H1 (cell line): Measurements from ENCODE around the gene POPDC3. TPM values are rescaled to one million over a fixed set of nuclear protein-coding genes. Genes with fewer than 3 reads are reported as not detected.

Experiments used
- CTCF ChIA-PET: fragments of 300-600 bp; sonication (Branson Sonifier 250); formaldehyde crosslinking; loops from one replicate; lab custom pipeline; 2021; ENCODE audit not compliant: partially characterized antibody; lab: Charles Lee
- POLR2A ChIA-PET: fragments of 300-600 bp; sonication (Branson Sonifier 250); formaldehyde crosslinking; loops from one replicate; lab custom pipeline; 2021; ENCODE audit warnings: inconsistent platforms; ENCODE audit not compliant: partially characterized antibody; lab: Charles Lee
- DNase-seq, 2 experiments: peaks; one replicate each; pipeline versions ENCODE4 v3.0.0 to v3.0.0-alpha.2; 2010 to 2022; ENCODE audit warnings: low spot score in 2 of 2, low read depth in 1 of 2, mixed read lengths in 1 of 2
- FAIRE-seq: peaks from 2 replicates; lab custom pipeline; 2011; peaks lifted over from hg19 to GRCh38; lab: Jason Lieb, UNC
- H2AFZ ChIP-seq: 2 replicates; pipeline ENCODE4 v1.8.1; 2012; ENCODE audit warnings: low read length, inconsistent platforms
- H2AK5ac ChIP-seq: 2 replicates; pipeline ENCODE4 v1.6.1; 2013; ENCODE audit warnings: low read depth, low read length
- H2BK120ac ChIP-seq: replicated peaks from 2 replicates; pipeline ENCODE3; 2013; ENCODE audit warnings: low read depth, low read length, inconsistent platforms
- H2BK12ac ChIP-seq: 2 replicates; pipeline ENCODE4 v1.6.1; 2013; ENCODE audit warnings: low read depth, low read length
- H2BK15ac ChIP-seq: 2 replicates; pipeline ENCODE4 v1.6.1; 2013; ENCODE audit warnings: low read length
- H2BK20ac ChIP-seq: 2 replicates; pipeline ENCODE4 v1.6.1; 2013; ENCODE audit warnings: low read length
- H2BK5ac ChIP-seq: 2 replicates; pipeline ENCODE4 v1.6.1; 2013; ENCODE audit warnings: low read depth, low read length
- H3K14ac ChIP-seq: 2 replicates; pipeline ENCODE4 v1.6.1; 2013; ENCODE audit warnings: inconsistent platforms; ENCODE audit not compliant: insufficient read length
- H3K18ac ChIP-seq: 2 replicates; pipeline ENCODE4 v1.6.1; 2013; ENCODE audit warnings: low read length; ENCODE audit errors: extremely low read depth
- H3K23ac ChIP-seq: 2 replicates; pipeline ENCODE4 v1.6.1; 2013; ENCODE audit warnings: inconsistent platforms; ENCODE audit not compliant: insufficient read length
- H3K23me2 ChIP-seq: 2 replicates; pipeline ENCODE4 v1.6.1; 2013; ENCODE audit warnings: low read depth, low read length
- H3K27ac ChIP-seq: 2 replicates; pipeline ENCODE4 v1.6.1; 2011; ENCODE audit warnings: low read depth, low read length, inconsistent platforms
- H3K27me3 ChIP-seq, 4 experiments: replicated peaks in 1 of 4; 1 replicate in 1 of 4; 2 replicates in 3 of 4; pipeline versions ENCODE4 v1.6.1 to v1.8.1; 2011 to 2013; ENCODE audit warnings: low read length in 3 of 4, mild to moderate bottlenecking in 3 of 4, inconsistent platforms in 2 of 4, mixed read lengths in 2 of 4, moderate library complexity in 1 of 4; ENCODE audit not compliant: control insufficient read depth in 3 of 4, insufficient read depth in 3 of 4; ENCODE audit errors: extremely low read depth in 1 of 4
- H3K36me3 ChIP-seq, 4 experiments: 2 replicates each; pipeline versions ENCODE4 v1.6.1 to v1.8.1; 2011 to 2013; ENCODE audit warnings: mild to moderate bottlenecking in 4 of 4, low read length in 3 of 4, moderate library complexity in 2 of 4, control low read depth in 1 of 4, inconsistent platforms in 1 of 4; ENCODE audit not compliant: insufficient read depth in 4 of 4, control insufficient read depth in 2 of 4
- H3K4ac ChIP-seq: replicated peaks from 2 replicates; pipeline ENCODE3; 2013; ENCODE audit warnings: low read length, low read depth, mixed read lengths, inconsistent platforms; ENCODE audit not compliant: insufficient read length
- H3K4me1 ChIP-seq, 4 experiments: replicated peaks in 1 of 4; 1 replicate in 1 of 4; 2 replicates in 3 of 4; pipeline versions ENCODE4 v1.6.1 to v1.8.1; 2011 to 2013; ENCODE audit warnings: low read length in 3 of 4, inconsistent platforms in 2 of 4, mixed read lengths in 1 of 4; ENCODE audit not compliant: insufficient read depth in 4 of 4, control insufficient read depth in 3 of 4
- H3K4me2 ChIP-seq, 2 experiments: 2 replicates each; pipeline versions ENCODE4 v1.6.1 to v1.8.1; 2011 to 2013; ENCODE audit warnings: low read depth in 2 of 2, low read length in 2 of 2, control low read depth in 1 of 2, inconsistent platforms in 1 of 2, mild to moderate bottlenecking in 1 of 2; ENCODE audit not compliant: insufficient read depth in 1 of 2
- H3K4me3 ChIP-seq, 4 experiments: fragments of 200-600, 300-600 bp in 1 of 4; sonication (generic), shearing (Covaris generic), sonication (Bioruptor Twin) in 1 of 4; 2 replicates each; pipeline versions ENCODE4 v1.5.1 to v1.8.1; 2011 to 2016; ENCODE audit warnings: low read length in 4 of 4, low read depth in 3 of 4, control low read depth in 2 of 4, inconsistent platforms in 2 of 4, mild to moderate bottlenecking in 2 of 4, mixed read lengths in 1 of 4, moderate library complexity in 1 of 4; ENCODE audit not compliant: insufficient read depth in 2 of 4; ENCODE audit errors: extremely low read depth in 1 of 4
- H3K56ac ChIP-seq: replicated peaks from 2 replicates; pipeline ENCODE3; 2013; ENCODE audit warnings: low read depth, mild to moderate bottlenecking, mixed read lengths, low read length, inconsistent platforms; ENCODE audit not compliant: insufficient read length
- H3K79me1 ChIP-seq: 2 replicates; pipeline ENCODE4 v1.6.1; 2013; ENCODE audit warnings: low read depth, low read length, control low read depth
- H3K79me2 ChIP-seq, 2 experiments: 2 replicates each; pipeline versions ENCODE4 v1.6.1 to v1.8.1; 2012 to 2013; ENCODE audit warnings: low read length in 2 of 2, mild to moderate bottlenecking in 2 of 2, inconsistent platforms in 1 of 2; ENCODE audit not compliant: insufficient read depth in 2 of 2, control insufficient read depth in 1 of 2
- H3K9ac ChIP-seq, 4 experiments: replicated peaks in 1 of 4; 1 replicate in 1 of 4; 2 replicates in 3 of 4; pipeline versions ENCODE4 v1.6.1 to v1.8.1; 2011 to 2013; ENCODE audit warnings: low read depth in 3 of 4, low read length in 3 of 4, control low read depth in 2 of 4, mild to moderate bottlenecking in 2 of 4, moderate library complexity in 2 of 4, inconsistent platforms in 1 of 4; ENCODE audit errors: extremely low read depth in 1 of 4
- H3K9me3 ChIP-seq, 2 experiments: 2 replicates each; pipeline versions ENCODE4 v1.6.1 to v1.8.1; 2012 to 2013; ENCODE audit warnings: mild to moderate bottlenecking in 2 of 2, moderate library complexity in 2 of 2, control low read depth in 1 of 2, inconsistent platforms in 1 of 2, low read depth in 1 of 2, low read length in 1 of 2, mixed read lengths in 1 of 2; ENCODE audit not compliant: insufficient read depth in 2 of 2
- H4K20me1 ChIP-seq, 2 experiments: replicated peaks in 1 of 2; 2 replicates each; pipeline versions ENCODE3 to v1.8.1; 2011 to 2013; ENCODE audit warnings: inconsistent platforms in 2 of 2, low read length in 2 of 2, mild to moderate bottlenecking in 1 of 2; ENCODE audit not compliant: insufficient read depth in 2 of 2, control insufficient read depth in 1 of 2
- H4K5ac ChIP-seq: 2 replicates; pipeline ENCODE4 v1.6.1; 2013; ENCODE audit warnings: low read length, low read depth, mixed read lengths, inconsistent platforms; ENCODE audit not compliant: insufficient read length
- H4K8ac ChIP-seq: 2 replicates; pipeline ENCODE4 v1.8.0; 2013; ENCODE audit warnings: mild to moderate bottlenecking, moderate library complexity, low read length, inconsistent platforms; ENCODE audit not compliant: insufficient read depth; ENCODE audit errors: extremely low read depth
- H4K91ac ChIP-seq: replicated peaks from 2 replicates; pipeline ENCODE3; 2013; ENCODE audit warnings: low read length, mixed read lengths, inconsistent platforms; ENCODE audit not compliant: insufficient read length
- ASH2L ChIP-seq: fragments of 200-600, 300-600 bp; sonication (generic); IDR thresholded peaks from one replicate; pipeline ENCODE4 v1.7.1; 2017; ENCODE audit warnings: low read length
- BACH1 ChIP-seq: IDR thresholded peaks from 2 replicates; pipeline ENCODE4 v1.6.1; 2012; ENCODE audit warnings: low read length, improper control_type of control experiment
- CTCF ChIP-seq, 3 experiments: IDR thresholded peaks; 1 replicate in 2 of 3; 2 replicates in 1 of 3; pipeline versions ENCODE4 v1.5.1 to v1.6.1; 2011; ENCODE audit warnings: low read length in 3 of 3, mild to moderate bottlenecking in 3 of 3, inconsistent platforms in 2 of 3, low read depth in 1 of 3, moderate library complexity in 1 of 3; ENCODE audit not compliant: insufficient read depth in 1 of 3; ENCODE audit errors: control extremely low read depth in 1 of 3
- E2F6 ChIP-seq: IDR thresholded peaks from 2 replicates; pipeline ENCODE4 v1.6.1; 2012; ENCODE audit warnings: inconsistent platforms
- RBBP5 ChIP-seq: IDR thresholded peaks from 2 replicates; pipeline ENCODE4 v1.7.1; 2012; ENCODE audit warnings: low read depth, mild to moderate bottlenecking, inconsistent platforms, low read length, moderate library complexity, borderline replicate concordance
- RNF2 ChIP-seq: fragments of 200-900, 300-1000 bp; sonication (generic); IDR thresholded peaks from 2 replicates; pipeline ENCODE4 v1.7.1; 2016; ENCODE audit warnings: borderline replicate concordance, low read depth, mild to moderate bottlenecking, antibody characterized with exemption, low read length; ENCODE audit not compliant: poor library complexity, severe bottlenecking; ENCODE audit errors: missing control alignments
- SUZ12 ChIP-seq: fragments of 200-600 bp; sonication (generic); IDR thresholded peaks from 2 replicates; pipeline ENCODE4 v1.6.1; 2012; ENCODE audit warnings: mild to moderate bottlenecking, inconsistent platforms, low read length, moderate library complexity, mixed read lengths
- WGBS, 2 experiments: shearing (Covaris generic) in 1 of 2; methylation state at CpG; one replicate each; pipeline versions ENCODE4 v1.1.6 to v1.1.7; 2013 to 2015; ENCODE audit warnings: low lambda C conversion rate in 2 of 2, mixed read lengths in 2 of 2, inconsistent platforms in 1 of 2, low coverage in 1 of 2, missing lambda C conversion rate in 1 of 2; ENCODE audit not compliant: insufficient replicate concordance in 2 of 2, insufficient coverage in 1 of 2, insufficient read length in 1 of 2; ENCODE audit errors: extremely low coverage in 1 of 2, missing lambda C conversion rate in 1 of 2; 5-methylcytosine and 5-hydroxymethylcytosine counted together
- polyA plus RNA-seq, 7 experiments: library from polyadenylated mRNA; depleted of rRNA in 3 of 7; stranded (reverse) in 5 of 7; unstranded in 2 of 7; fragments of >200 nt in 5 of 7; fragments of 200-250 nt in 2 of 7; gene quantifications; 1 replicate in 5 of 7; 2 replicates in 1 of 7; 4 replicates in 1 of 7; pipeline versions ENCODE4 v1.2.1 to v1.2.3, GENCODE V29; 2011 to 2013; ENCODE audit warnings: missing spikeins in 2 of 7, mixed read lengths in 2 of 7
- total RNA-seq: library from RNA; stranded (reverse); fragmentation: NEBNext Ultra II Directional; extraction: Animal tissue kit (Norgen Biotek cat#: 25700); gene quantifications from 2 replicates; pipeline ENCODE4 v1.2.1, GENCODE V29; 2021

The POPDC3 gene
- total and polyA plus RNA-seq, 2 of the 8 experiments (the other 6 are each of a cell fraction or from before 2014, with no cell fraction given), result 3.7 to 6.5 TPM

GRCh38 chr6:105137388-105137787, 42.4 kb downstream of the POPDC3 start:
- Histone ChIP-seq H2AFZ (peak overlapping the region; percentile 95), H3K36me3 (no peaks in the 10 kb centered on the region), H4K5ac (no peak overlapping the region), H3K23me2 (peaks cover 10% of the 10 kb centered on the region; the same call in 1 of the 2 replicates), H3K18ac (0 out of 2 replicates have a peak overlapping the region, but pooled peaks have one; percentile 9), H3K9ac (no peak overlapping the region; a peak in 1 of 7 replicates), H3K27ac (no peak overlapping the region), H3K79me1 (no peaks in the 10 kb centered on the region), H2BK12ac (no peak overlapping the region), H3K9me3 (no peaks in the 10 kb centered on the region), H3K79me2 (no peaks in the 10 kb centered on the region), H3K4ac (no peak overlapping the region), H2BK20ac (no peak overlapping the region), H3K23ac (no peak overlapping the region), H3K4me2 (peak overlapping the region; percentile 85 to 96), H3K27me3 (peaks cover 9 to 32% (median 23%) of the 10 kb centered on the region in 4 experiments), H3K56ac (no peak overlapping the region), H3K4me3 (peak overlapping the region; percentile 50 to 85 (median 66)), H3K14ac (peak overlapping the region; percentile 74), H4K20me1 (peaks cover 0 to 3% of the 10 kb centered on the region in 2 experiments), H2BK120ac (no peak overlapping the region)
- 6% methylated on average over 32 of the region's 32 CpGs; no CpG with 5 or more reads in 1 of the 2 experiments for WGBS, 2 experiments
- no peak for FAIRE-seq
- CTCF ChIA-PET, result interaction anchor here (1.1 to 1.3 kb wide), 2 partner anchors 16 to 32 kb away, joined by 3 to 4 read pairs; no protein-coding TSS in a partner anchor
- TF ChIP-seq ASH2L (peak; percentile 31), SUZ12 (peak; percentile 24; the same call in 1 of the 2 replicates), RBBP5 (peak; percentile 33; the same call in 1 of the 2 replicates), CTCF (IDR thresholded peaks at IDR 0.05; ENCODE audit: control extremely low read depth in 1 of 3, insufficient read depth in 1 of 3, low read depth in 1 of 3, low read length in 3 of 3) (no peak), RNF2 (no peak), E2F6 (0 out of 2 replicates have a peak, but pooled peaks have one; percentile 6), BACH1 (peak; percentile 6; the same call in 1 of the 2 replicates)
- TF ChIP-seq, all 59 proteins: peak for 5
- Histone ChIP-seq H4K91ac (no peak overlapping the region), H2BK15ac (no peak overlapping the region), H4K8ac (peak overlapping the region; percentile 78; the same call in 1 of the 2 replicates), H2BK5ac (no peak overlapping the region), H3K4me1 (peaks cover 0 to 3% (median 2%) of the 10 kb centered on the region in 4 experiments; a peak in 3 of 7 replicates), H2AK5ac (no peak overlapping the region)
- DNase-seq, result no peak
- POLR2A ChIA-PET, result interaction anchor here (0.9 to 1.2 kb wide), 2 partner anchors 41 to 196 kb away, joined by 3 to 4 read pairs; no protein-coding TSS in a partner anchor
